AG08395 (cell line): ENCODE measurements around the gene HMX2.

Experiments used
- DNase-seq: peaks from one replicate; pipeline ENCODE4 v3.0.0; 2012; ENCODE audit warnings: mixed read lengths, low spot score

The HMX2 gene

GRCh38 chr10:123139521-123140163 is 8.3 kb upstream of the HMX2 start:
- DNase-seq = no peak

- DNase-seq = no peak
Observed at GRCh38 chr10:123140164-123140982, 7.6 kb upstream of the HMX2 start.

- no peak for DNase-seq
Observed at GRCh38 chr10:123140983-123141390, 6.9 kb upstream of the HMX2 start.

- no peak for DNase-seq
Observed at GRCh38 chr10:123141791-123142700, 5.9 kb upstream of the HMX2 start.

GRCh38 chr10:123142701-123143161 is 5.2 kb upstream of the HMX2 start:
- no peak for DNase-seq

- DNase-seq = no peak
Observed at GRCh38 chr10:123143162-123143824, 4.6 kb upstream of the HMX2 start.

DNA sequence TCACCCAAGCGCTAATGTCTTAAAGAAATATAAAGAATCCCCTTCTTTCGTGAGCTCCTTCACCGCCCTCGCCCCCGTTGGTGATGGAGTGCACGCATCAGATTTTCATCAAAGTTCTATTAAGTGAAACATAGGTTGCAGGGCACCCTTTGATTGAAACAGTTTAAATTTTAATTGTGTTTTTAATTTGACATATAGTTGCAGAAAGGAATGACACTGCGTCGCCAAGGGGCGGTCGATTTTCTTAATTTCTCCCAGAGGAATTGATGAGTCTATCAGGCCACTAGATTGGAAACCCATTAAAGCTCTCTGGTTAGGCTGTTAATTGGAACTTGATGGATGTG is 4.1 kb upstream of the HMX2 start:
- DNase-seq = no peak

DNA sequence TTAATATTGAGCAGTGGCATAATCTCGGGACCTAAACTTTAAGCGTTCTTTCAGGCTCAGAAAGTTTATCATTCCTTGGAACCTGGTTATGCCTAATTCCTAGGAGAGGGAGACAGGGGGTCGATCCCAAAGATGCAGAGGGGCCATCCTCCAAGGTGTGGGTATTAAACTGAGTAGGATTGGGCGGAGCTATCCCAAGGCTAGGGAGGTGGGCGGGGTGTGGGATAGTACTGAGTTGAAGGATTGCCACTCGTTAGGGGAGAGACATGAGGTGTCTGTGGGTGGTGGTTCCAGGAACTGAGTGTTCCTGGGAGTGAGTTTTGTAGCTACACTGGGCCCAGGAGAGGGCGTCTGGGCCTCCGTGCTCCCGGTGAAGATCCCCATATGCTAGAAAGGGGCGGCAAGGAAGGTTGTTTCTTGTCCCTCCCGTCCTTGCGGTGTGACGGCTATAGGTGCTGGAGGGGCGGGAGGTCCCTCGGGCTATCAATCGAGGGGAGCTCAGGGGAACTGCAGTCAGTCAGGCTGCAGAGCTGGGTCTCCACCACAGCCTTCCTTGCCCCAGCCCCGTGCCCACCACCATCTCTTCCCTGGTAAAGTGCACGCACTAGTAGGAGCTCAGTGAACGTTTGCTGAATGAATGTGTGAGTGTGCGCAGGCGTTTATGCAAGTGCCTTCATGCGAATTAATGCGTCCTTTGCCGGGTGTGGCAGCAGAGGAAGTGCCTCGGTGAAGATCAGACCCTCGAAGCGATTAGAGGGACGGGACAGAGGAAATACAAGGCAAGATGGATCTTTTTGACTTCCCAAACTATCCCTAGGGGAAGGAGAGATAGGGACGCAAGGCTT is 3.0 kb upstream of the HMX2 start:
- DNase-seq = no peak

DNA sequence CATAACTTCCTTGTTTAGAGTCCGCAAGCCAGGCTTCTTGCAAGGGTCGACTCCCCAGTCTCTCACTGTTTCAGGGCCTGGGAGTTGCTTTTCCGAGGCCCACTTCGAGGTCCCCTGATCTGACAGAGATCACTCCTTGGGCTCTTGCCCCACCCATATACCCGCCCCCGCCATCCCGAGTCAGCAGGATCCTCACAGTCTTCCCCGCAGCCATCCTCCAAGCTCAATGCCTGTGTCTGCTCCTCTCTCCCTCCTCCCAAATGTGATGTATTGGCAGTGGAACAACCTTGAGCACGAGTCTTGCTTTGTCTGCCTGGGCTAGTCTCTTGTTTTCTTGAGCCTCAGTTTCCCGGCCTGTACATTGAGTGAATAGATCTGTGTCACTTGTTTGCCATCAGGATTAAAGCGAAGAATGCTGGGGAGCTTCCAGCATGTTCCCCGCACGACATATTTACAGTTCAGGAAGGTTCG is 2.4 kb upstream of the HMX2 start:
- DNase-seq = no peak

DNA sequence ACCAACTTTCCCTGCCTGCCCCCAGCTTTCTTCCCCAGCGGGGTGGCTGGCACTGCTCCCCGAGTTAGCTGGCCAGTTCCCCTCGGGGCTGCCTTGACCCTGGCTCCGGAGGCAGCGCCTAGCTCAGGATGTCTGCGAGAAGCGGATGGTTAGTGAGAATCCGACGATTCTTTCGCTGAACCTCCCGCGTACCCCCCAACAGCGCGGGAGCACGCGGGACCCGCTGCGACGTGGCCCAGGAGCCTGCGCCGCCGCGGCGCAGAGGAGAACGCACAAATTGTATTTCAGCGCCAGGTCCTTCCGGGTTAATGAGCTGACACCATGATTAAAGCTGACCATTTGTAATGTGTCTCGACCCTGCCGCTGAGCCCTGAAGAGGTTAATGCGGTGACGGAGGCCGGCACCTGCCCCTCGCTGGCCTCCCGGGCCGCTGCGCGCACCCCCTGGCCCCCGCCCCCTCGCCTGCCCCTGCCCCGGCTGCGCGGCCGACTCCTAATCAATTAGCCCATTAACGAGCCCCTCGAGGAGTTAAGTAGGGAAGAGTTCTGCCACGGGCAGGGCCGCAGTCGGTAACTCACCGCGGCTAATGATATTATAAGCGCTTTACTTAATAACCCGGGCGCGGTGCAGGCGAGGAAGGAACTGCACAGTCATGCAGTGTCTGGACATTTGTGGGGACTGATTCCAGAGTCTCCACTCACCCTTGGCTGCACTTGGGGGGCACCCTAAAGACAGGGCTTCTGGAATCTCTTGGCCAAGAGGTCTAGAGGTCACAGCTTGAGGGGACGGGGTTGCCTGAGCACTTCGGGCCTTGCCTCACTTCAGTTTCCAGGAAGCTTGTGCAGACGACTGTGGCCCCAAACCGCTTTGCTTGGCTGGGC is 1.7 kb upstream of the HMX2 start:
- no peak for DNase-seq

GRCh38 chr10:123146894-123147634 is 872 bp upstream of the HMX2 start:
- no peak for DNase-seq

DNA sequence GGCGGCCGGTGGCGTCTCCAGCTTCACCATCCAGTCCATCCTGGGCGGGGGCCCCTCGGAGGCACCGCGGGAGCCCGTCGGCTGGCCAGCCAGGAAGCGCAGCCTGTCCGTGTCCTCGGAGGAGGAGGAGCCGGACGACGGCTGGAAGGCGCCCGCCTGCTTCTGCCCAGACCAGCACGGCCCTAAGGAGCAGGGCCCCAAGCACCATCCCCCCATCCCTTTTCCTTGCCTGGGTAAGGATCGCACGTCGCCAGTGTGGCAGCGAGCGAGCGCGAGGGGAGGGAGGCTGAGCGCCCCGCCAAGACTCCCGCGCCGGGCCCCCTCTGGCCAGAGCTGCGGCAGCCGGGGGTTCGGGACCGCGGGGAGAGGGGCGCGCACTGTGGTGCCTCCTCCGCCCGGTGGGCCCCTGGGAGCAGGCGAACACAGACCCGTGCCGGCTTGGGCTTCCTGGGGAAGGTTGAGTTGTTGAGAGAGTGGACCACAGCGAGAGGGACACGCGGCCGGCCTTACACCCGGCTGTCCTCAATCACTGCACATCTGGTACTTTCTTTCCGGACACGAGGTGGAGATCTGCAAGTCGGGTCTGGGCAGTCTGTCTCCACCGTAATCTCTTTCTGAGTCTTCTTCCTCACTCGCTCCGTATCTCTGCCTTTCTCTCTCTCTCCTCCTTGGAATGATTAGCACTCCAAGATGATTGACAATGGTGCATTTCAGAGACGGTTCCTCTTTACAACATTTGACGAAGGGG is 652 bp downstream of the HMX2 start:
- DNase-seq = no peak

GRCh38 chr10:123149162-123149567 is 1.2 kb downstream of the HMX2 start:
- no peak for DNase-seq

DNA sequence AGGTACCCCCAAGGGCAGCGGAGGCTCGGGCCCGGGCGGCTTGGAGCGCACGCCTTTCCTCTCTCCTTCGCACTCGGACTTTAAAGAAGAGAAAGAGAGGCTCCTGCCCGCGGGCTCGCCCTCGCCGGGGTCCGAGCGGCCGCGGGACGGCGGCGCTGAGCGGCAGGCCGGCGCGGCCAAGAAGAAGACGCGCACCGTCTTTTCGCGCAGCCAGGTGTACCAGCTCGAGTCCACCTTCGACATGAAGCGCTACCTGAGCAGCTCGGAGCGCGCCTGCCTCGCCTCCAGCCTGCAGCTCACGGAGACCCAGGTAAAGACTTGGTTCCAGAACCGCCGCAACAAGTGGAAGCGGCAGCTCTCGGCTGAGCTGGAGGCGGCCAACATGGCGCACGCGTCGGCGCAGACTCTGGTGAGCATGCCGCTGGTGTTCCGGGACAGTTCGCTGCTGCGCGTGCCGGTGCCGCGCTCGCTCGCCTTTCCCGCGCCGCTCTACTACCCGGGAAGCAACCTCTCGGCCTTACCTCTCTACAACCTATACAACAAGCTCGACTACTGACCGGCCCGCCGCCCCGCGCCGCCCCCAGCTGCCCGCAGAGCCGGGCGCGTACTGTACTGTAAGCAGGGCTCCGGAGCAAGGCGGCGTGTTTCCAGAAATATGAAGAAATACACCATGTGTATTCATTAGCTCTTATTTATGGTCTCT is 1.8 kb downstream of the HMX2 start:
- no peak for DNase-seq

DNA sequence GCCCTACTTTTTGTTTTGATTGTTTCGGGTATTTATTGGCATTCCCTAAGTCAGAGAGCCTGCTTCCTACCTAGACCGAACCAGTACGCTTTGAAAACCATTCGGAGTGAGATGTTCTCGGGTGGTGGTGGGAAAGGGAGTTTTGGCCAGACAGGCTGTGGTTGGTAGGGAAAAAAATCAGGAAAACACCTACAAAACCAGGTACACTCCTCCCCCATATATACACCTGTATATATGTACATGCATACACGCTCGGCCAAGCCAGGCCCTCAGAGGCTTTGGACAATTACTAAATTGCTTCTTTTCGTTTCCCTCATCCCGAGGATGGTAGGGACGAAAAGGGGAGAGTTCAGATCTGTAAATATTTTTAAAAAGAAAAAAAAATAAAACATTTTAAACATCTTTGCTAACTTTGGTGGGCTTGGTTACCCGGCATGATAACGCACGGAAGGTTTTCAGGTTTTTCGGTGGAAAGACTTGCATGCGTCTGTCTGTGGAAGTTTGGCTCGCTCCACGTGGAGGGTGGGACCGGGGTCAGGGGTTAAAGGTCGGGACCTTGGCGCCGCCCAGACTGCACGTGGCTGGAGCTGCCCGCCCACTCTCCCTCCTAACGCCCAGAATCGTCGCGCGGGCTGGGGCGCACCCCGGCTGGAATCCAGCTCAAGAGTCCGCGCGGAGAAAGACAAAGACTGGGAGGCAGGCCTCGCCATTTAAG is 2.5 kb downstream of the HMX2 start:
- no peak for DNase-seq

- no peak for DNase-seq
Observed at GRCh38 chr10:123150986-123151736, 3.2 kb downstream of the HMX2 start.
